Activated naive CD4-positive, alpha-beta T cell treated with anti-CD3 and anti-CD28 coated beads, Interleukin-2, amount 50 U/mL, for 72 hours (primary cell): ENCODE measurements around the gene ALDH3B1. TPM values are rescaled to one million over a fixed set of nuclear protein-coding genes. Genes with fewer than 3 reads are reported as not detected.

Experiments used
- ATAC-seq, 2 donors: fragments of 150-1000 bp; cut with Tn5 transposase; 2 replicates each; pipeline ENCODE4 v1.10.0; 2021; ENCODE audit warnings: mild to moderate bottlenecking in 2 of 2, moderate library complexity in 2 of 2
- DNase-seq, 2 donors: peaks; one replicate each; pipeline ENCODE4 v3.0.0; 2021 to 2022; ENCODE audit warnings: low spot score in 2 of 2
- H3K27ac Mint-ChIP-seq, 2 donors: one replicate each; pipeline ENCODE4 v1.8.0; 2022; ENCODE audit warnings: mild to moderate bottlenecking in 2 of 2, mixed read lengths in 2 of 2
- H3K36me3 Mint-ChIP-seq, 2 donors: one replicate each; pipeline ENCODE4 v1.8.0; 2022; ENCODE audit warnings: mixed read lengths in 2 of 2
- H3K9me3 Mint-ChIP-seq, 2 donors: one replicate each; pipeline ENCODE4 v1.8.0; 2022; ENCODE audit warnings: mixed read lengths in 2 of 2
- total RNA-seq, 2 donors: library from RNA; stranded (reverse); gene quantifications; one replicate each; pipeline ENCODE4 v1.2.3, GENCODE V29; 2022

Gene ALDH3B1
- total RNA-seq, 2 donors from 2014 or later = 0.11 TPM; not detected in 1

DNA sequence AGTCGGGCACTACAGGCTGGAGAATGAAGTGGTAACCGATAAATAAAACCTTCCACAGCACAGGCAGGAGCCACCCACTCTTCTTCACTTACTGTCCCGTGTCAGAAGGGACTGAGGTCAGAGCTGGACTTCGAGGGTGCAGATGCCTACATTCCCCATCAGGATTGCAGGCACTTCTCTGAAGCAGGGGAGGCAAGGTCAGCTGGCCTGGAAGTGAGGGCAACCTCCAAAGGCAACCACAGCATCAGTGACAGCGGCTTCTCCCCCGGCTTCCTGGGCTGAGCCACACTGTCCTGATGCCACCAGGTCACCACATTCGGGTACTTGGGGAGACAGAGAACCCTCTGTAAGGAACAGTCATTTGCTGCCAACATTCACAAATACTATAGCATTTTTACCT lies 51.4 kb downstream of the ALDH3B1 start:
- Mint-ChIP-seq H3K36me3 (peaks cover 0 to 21% of the 10 kb centered on the region in 2 donors), H3K9me3 (no peaks in the 10 kb centered on the region), H3K27ac (no peak overlapping the region)
- DNase-seq = no peak
- no peak for ATAC-seq

DNA sequence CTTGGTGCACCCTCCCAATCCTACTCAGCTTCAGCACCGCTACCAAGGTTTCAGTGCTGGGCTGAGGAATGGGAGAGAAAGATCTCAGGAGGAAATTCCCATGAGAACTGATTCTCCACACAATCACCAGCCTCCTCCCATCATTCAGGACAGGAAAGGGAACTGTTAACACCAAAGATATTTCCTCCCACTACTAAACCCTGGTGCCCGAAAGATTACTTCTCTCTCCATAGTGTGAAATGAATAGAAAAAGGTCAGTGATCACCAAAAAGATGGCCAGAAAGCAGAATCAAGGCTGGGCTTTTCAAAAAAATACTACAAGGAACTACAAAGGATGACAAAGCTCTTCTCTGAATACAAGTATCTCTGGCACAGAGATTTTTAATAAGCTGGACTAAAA lies 54.8 kb downstream of the ALDH3B1 start:
- peaks cover 0 to 24% of the 10 kb centered on the region in 2 donors for H3K36me3 Mint-ChIP-seq
- H3K9me3 Mint-ChIP-seq = no peaks in the 10 kb centered on the region
- H3K27ac Mint-ChIP-seq = no peak overlapping the region
- ATAC-seq (no peak), DNase-seq (no peak)

DNA sequence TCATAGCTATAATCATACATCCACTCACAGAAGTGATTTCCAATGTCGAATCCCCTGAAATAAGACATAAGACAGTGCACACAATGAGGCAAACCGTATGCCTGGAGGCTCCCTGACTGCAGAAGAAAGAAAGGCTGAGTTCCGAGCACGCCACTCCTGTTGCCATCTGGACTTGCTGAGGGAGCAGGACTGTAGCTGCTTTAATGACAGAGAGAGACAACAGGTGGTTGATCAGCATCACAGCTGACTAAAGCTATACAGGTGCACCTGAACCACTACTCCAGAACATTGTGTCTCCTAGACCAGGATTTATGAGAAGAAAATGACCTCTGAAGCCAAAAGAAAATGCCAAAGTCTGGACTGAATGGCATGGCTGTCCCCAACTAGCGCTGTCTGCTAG lies 55.7 kb downstream of the ALDH3B1 start:
- Mint-ChIP-seq H3K36me3 (peaks cover 0 to 23% of the 10 kb centered on the region in 2 donors), H3K9me3 (no peaks in the 10 kb centered on the region), H3K27ac (no peak overlapping the region)
- ATAC-seq = no peak
- no peak for DNase-seq

DNA sequence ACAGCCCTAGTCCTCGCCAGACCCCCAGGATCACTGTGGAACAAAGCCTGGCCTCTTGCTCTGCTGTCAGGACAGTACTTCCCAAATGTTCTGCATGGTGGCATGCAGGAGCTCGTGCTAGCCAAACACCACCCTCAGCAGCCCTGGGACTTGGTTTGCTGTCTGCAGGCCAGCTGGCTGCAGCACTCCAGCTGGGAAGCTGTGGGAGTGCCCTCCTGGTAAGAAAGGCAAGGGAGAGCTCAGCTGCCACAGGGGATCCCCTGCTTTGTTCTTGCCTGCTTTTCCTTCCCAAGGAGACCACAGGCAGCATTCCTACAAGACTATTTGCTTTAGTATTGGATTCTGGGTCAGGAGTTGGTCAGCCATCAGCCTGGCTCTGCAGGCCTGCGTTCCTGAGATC lies 56.6 kb downstream of the ALDH3B1 start:
- no peak for DNase-seq
- Mint-ChIP-seq H3K36me3 (peaks cover 0 to 18% of the 10 kb centered on the region in 2 donors), H3K27ac (no peak overlapping the region), H3K9me3 (no peaks in the 10 kb centered on the region)
- no peak for ATAC-seq

DNA sequence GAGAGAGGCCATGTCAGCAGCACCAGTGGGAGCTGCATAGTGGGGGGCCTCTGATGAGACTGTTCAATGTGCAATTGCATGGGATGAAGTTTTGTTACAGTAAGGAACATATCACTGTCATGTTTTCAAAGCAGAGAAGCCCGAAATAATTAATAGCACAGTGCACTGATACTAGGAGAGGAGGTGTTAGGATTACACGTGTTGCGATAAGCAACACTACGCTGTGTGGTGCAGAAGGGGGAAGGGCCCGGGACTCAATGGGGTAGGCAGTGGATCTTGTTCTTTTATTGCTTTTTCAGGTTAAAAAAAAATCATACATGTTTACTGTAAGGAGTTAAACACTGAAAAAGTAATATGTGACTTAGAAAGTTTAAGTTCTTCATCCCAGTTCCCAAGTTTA lies 57.9 kb downstream of the ALDH3B1 start:
- ATAC-seq (no peak), DNase-seq (no peak)
- Mint-ChIP-seq H3K27ac (no peak overlapping the region), H3K9me3 (no peaks in the 10 kb centered on the region), H3K36me3 (peaks cover 0 to 13% of the 10 kb centered on the region in 2 donors)

DNA sequence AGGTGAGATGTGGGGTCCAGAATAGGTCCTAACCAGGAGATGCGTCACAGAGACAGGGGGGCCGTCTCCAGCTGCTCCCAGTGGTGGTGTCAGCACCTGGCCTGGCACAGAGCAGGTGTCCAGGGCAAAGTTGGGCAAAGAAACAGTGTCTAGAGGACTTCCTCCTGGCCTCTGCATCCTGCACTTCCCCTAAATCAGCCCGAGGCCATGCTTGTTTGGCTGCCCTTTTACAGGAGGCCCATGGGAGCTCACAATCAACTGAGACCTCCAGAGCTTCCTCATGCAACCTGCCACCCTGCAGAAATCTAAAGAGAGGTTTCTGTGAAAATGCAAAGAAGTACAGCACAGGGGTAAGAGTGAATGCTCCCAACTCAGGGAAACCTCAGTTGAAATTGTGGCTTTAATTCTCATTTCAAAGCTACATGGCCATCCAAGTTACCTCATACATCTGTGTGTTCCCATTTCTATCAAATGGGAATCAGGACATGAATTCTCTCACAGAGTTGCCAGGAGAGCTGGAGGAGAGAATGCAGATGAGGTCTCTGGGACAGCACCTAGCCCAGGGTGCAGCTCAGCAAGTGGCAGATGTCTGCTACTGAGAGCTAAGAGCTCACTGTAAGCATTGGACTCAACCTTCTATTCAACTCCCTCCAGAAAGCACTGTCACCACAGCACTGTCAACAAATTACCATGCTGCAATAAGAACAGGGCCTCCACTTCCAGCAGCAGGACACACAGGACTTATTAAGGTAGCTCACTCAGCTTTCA lies 61.3 kb downstream of the ALDH3B1 start:
- ATAC-seq (no peak), DNase-seq (no peak)
- Mint-ChIP-seq H3K27ac (no peak overlapping the region), H3K36me3 (peaks cover 0 to 5% of the 10 kb centered on the region in 2 donors), H3K9me3 (no peaks in the 10 kb centered on the region)

DNA sequence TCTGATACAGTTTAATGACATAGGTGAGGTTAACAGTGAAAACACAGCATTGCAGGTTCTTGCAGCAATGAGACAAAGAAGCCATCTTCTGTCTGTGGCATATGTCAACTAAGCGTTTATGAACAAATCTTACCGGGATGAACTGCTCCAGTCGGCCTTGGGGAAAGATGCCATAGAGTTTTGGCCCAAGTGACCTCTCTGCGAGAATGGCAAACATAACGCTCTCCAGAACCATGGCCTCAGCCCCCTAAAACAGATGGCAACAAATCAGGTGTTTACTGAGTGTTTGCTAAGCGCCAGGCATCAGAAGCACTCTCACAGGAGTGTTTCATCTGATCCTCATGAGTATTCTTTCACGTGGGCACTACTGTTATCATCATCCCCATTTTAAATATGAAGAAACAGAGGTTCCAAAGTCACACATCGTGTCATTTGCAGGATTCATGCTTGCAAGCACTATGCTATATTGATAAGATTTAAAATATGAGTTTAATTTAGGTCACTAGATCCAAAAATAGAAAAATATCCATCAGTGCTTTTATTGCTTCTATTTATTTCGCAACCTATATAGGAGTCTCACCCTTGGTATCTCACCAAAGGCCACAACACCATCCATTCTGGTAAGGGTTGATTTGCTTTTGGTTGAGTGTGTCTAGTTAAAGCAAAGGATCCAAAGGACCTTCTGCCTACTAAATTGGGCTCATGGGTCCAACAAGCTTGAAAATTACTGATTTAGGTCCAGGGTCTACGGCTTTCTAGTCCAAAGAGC lies 64.6 kb downstream of the ALDH3B1 start:
- no peak overlapping the region for H3K27ac Mint-ChIP-seq
- peaks cover 0 to 5% of the 10 kb centered on the region in 2 donors for H3K36me3 Mint-ChIP-seq
- DNase-seq (no peak), ATAC-seq (no peak)
- H3K9me3 Mint-ChIP-seq = no peaks in the 10 kb centered on the region

DNA sequence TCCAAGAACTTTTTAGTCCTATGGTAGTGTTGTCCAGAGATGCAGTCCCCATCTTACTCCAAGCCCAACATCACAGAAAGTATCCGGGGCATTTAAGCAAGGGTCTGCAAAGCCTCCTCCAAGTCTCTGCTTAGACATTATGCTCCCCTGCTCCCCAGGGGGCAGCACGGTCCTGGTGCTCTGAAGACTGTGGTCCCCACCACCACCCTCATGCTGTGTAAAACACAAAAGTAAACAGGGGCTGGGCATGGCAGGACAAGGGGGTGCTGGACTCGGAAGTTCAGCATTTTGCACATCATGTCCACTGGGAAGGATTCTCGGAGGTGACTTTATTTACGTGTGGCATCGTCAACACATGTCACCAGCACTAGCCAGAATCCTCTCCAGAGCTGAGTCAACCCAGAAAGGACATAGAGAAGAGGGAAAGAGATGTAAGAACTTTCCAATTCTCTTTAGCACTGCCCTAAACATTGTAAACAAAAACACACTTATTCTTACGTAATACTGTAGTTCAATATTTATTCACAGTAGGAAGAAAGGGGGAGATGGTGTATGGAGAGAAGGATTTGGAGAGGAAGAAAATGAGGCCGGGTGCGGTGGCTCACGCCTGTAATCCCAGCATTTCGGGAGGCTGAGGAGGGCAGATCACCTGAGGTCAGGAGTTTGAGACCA lies 66.4 kb downstream of the ALDH3B1 start:
- no peak for DNase-seq
- Mint-ChIP-seq H3K9me3 (no peaks in the 10 kb centered on the region), H3K36me3 (peaks cover 0 to 5% of the 10 kb centered on the region in 2 donors), H3K27ac (peak overlapping the region in 1 of 2 donors; percentile 40)
- no peak for ATAC-seq

DNA sequence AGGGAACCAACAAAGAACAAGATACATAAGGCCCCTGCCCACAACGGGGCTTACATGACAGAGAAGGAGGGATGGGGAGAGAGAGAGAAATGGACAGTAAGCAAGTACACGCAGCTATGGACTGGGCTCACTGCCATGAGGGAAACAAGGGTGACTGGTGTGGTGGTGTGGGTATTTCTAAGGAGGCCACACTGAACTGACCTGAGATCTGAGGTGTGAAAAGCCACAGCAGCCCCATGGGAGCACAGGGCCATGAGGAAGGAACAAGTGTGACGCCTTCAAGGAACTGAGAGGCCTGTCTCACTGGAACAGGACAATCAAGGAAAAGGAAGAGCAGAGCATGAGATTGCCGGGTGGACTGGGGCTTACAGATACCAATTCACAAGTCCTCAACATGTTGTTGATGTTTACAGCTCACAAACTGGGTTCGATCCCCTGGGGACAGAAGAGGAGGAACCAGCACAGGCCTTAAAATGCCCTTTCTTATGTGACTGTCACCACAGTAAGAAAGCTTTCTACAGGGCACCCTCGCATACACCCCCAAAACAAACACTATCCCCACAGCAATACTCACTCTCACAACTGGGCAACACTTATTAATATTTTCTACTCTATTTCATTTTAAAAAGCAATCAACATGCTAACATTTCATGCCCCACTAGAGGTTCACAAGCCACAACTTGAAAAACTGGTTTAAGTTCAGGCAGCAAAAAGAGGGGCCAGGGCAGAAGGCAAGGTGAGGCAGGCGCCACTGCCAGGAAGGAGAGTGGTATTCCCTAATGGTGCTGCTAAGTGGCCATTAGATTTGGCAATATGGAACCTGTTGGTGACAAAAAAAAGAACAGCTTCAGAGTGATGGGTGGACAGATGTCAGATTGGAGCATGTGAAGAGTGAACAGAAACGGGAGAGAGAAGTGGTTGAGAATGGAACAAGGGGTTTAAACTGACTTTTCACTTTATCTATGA lies 67.8 kb downstream of the ALDH3B1 start:
- peaks cover 0 to 5% of the 10 kb centered on the region in 2 donors for H3K36me3 Mint-ChIP-seq
- ATAC-seq (no peak), DNase-seq (no peak)
- H3K9me3 Mint-ChIP-seq = no peaks in the 10 kb centered on the region
- no peak overlapping the region for H3K27ac Mint-ChIP-seq

Other genes starting within 250 kb of the ALDH3B1 start
- 10 to 100 TPM in 1 of 2 donors, 1 to 10 TPM in 1; 7.7 to 23.6 TPM for gene UNC93B1, start 6.2 kb upstream of the ALDH3B1 start, total RNA-seq
- gene NDUFS8, start 20.4 kb downstream of the ALDH3B1 start, total RNA-seq = 100 to 1,000 TPM; 139 to 236 TPM
- 100 to 1,000 TPM; 226 to 295 TPM for gene TCIRG1, start 28.7 kb downstream of the ALDH3B1 start, total RNA-seq
- gene CHKA, start 111.1 kb downstream of the ALDH3B1 start, total RNA-seq = 10 to 100 TPM in 1 of 2 donors, 1 to 10 TPM in 1; 9.5 to 30.2 TPM
- 10 to 100 TPM; 21.9 to 46.5 TPM for gene KMT5B, start 203.0 kb downstream of the ALDH3B1 start, total RNA-seq